IMR-90 (cell line): Measurements from ENCODE around the gene FOXD4L1. TPM values are rescaled to one million over a fixed set of nuclear protein-coding genes. Genes with fewer than 3 reads are reported as not detected.
"Not testable (repeated sequence)": the region's sequence is repeated elsewhere in the genome, so short reads cannot be mapped to it uniquely, and the experiment has no call there.

Experiments used
- ATAC-seq: fragments of 200-7000 bp; cut with Tn5 transposase; 2 replicates; pipeline ENCODE4 v1.9.1; 2020; ENCODE audit warnings: low read depth, mild to moderate bottlenecking, moderate library complexity
- BruUV-seq: library from RNA; stranded (reverse); fragments of 400-500 nt; replicated peaks from 2 replicates; lab custom pipeline; 2021; lab: Mats Ljungman, UMichigan
- CTCF ChIA-PET: fragments of 300-600 bp; formaldehyde crosslinking; extraction: SDS; loops from one replicate; lab custom pipeline; 2021; ENCODE audit warnings: antibody characterized with exemption; lab: Yijun Ruan, JAX
- POLR2A ChIA-PET: fragments of 300-600 bp; sonication (Branson Sonifier 250); formaldehyde crosslinking; loops from one replicate; lab custom pipeline; 2022; ENCODE audit warnings: antibody characterized with exemption; ENCODE audit not compliant: unreplicated experiment; lab: Charles Lee
- DNase-seq: peaks from one replicate; pipeline ENCODE4 v3.0.0; 2013
- H2AFZ ChIP-seq: replicated peaks from 2 replicates; pipeline ENCODE3; 2013; ENCODE audit warnings: low read length, mild to moderate bottlenecking; ENCODE audit not compliant: poor library complexity
- H2AK5ac ChIP-seq: 2 replicates; pipeline ENCODE4 v1.6.1; 2013; ENCODE audit warnings: low read depth, low read length, inconsistent platforms
- H2AK9ac ChIP-seq: replicated peaks from 2 replicates; pipeline ENCODE3; 2013; ENCODE audit warnings: mild to moderate bottlenecking, low read depth, low read length, moderate library complexity; ENCODE audit not compliant: poor library complexity
- H2BK120ac ChIP-seq: 2 replicates; pipeline ENCODE4 v1.6.1; 2013; ENCODE audit warnings: low read depth, low read length, inconsistent platforms
- H2BK15ac ChIP-seq: 3 replicates; pipeline ENCODE4 v1.6.1; 2013; ENCODE audit warnings: low read depth, low read length, inconsistent platforms
- H2BK20ac ChIP-seq: 2 replicates; pipeline ENCODE4 v1.6.1; 2013; ENCODE audit warnings: low read depth, mild to moderate bottlenecking, inconsistent platforms, low read length, moderate library complexity
- H2BK5ac ChIP-seq: 2 replicates; pipeline ENCODE4 v1.6.1; 2013; ENCODE audit warnings: mild to moderate bottlenecking, low read depth, low read length, inconsistent platforms; ENCODE audit not compliant: poor library complexity, severe bottlenecking
- H3K14ac ChIP-seq: replicated peaks from 2 replicates; pipeline ENCODE4 v1.6.1; 2013; ENCODE audit warnings: low read depth, low read length, inconsistent platforms
- H3K18ac ChIP-seq: 2 replicates; pipeline ENCODE4 v1.6.1; 2013; ENCODE audit warnings: low read depth, low read length, control low read depth
- H3K23ac ChIP-seq: 2 replicates; pipeline ENCODE4 v1.6.1; 2013; ENCODE audit warnings: low read depth, low read length, inconsistent platforms
- H3K27ac ChIP-seq: 2 replicates; pipeline ENCODE4 v1.5.1; 2013; ENCODE audit warnings: mild to moderate bottlenecking, control low read depth, low read length; ENCODE audit not compliant: insufficient read depth
- H3K27me3 ChIP-seq: 2 replicates; pipeline ENCODE4 v1.6.1; 2013; ENCODE audit warnings: low read length; ENCODE audit not compliant: control insufficient read depth, insufficient read depth
- H3K36me3 ChIP-seq: 2 replicates; pipeline ENCODE4 v1.6.1; 2013; ENCODE audit warnings: low read length, mixed read lengths; ENCODE audit not compliant: control insufficient read depth, insufficient read depth
- H3K4ac ChIP-seq: 2 replicates; pipeline ENCODE4 v1.6.1; 2013; ENCODE audit warnings: low read depth, low read length, inconsistent platforms
- H3K4me1 ChIP-seq: 2 replicates; pipeline ENCODE4 v1.6.1; 2013; ENCODE audit warnings: low read length, mixed read lengths; ENCODE audit not compliant: control insufficient read depth, insufficient read depth
- H3K4me2 ChIP-seq: 2 replicates; pipeline ENCODE4 v1.6.1; 2013; ENCODE audit warnings: low read depth, mild to moderate bottlenecking, control low read depth, low read length, moderate library complexity
- H3K4me3 ChIP-seq: 2 replicates; pipeline ENCODE4 v1.5.1; 2013; ENCODE audit warnings: low read depth, mild to moderate bottlenecking, control low read depth, low read length, moderate library complexity; ENCODE audit not compliant: insufficient read depth
- H3K56ac ChIP-seq: 2 replicates; pipeline ENCODE4 v1.6.1; 2013; ENCODE audit warnings: low read length, inconsistent platforms; ENCODE audit not compliant: insufficient read depth; ENCODE audit errors: extremely low read depth
- H3K79me1 ChIP-seq, 2 experiments: 2 replicates each; pipeline ENCODE4 v1.6.1; 2013; ENCODE audit warnings: low read length in 2 of 2, inconsistent platforms in 1 of 2, low read depth in 1 of 2
- H3K9ac ChIP-seq: 2 replicates; pipeline ENCODE4 v1.6.1; 2013; ENCODE audit warnings: low read depth, low read length, control low read depth
- H3K9me1 ChIP-seq: 2 replicates; pipeline ENCODE4 v1.6.1; 2013; ENCODE audit warnings: low read length, inconsistent platforms; ENCODE audit not compliant: insufficient read depth
- H3K9me3 ChIP-seq: 2 replicates; pipeline ENCODE4 v1.6.1; 2013; ENCODE audit warnings: low read length; ENCODE audit not compliant: control insufficient read depth, insufficient read depth
- H4K20me1 ChIP-seq: 2 replicates; pipeline ENCODE4 v1.6.1; 2013; ENCODE audit warnings: low read length, inconsistent platforms; ENCODE audit not compliant: insufficient read depth
- H4K5ac ChIP-seq: 2 replicates; pipeline ENCODE4 v1.6.1; 2013; ENCODE audit warnings: mild to moderate bottlenecking, low read depth, low read length, control low read depth
- H4K8ac ChIP-seq, 2 experiments: 2 replicates each; pipeline ENCODE4 v1.6.1; 2013; ENCODE audit warnings: low read depth in 2 of 2, low read length in 2 of 2, control low read depth in 1 of 2, inconsistent platforms in 1 of 2
- H4K91ac ChIP-seq: 2 replicates; pipeline ENCODE4 v1.6.1; 2013; ENCODE audit warnings: low read depth, low read length, inconsistent platforms; ENCODE audit not compliant: insufficient read depth
- WGBS, 2 experiments: methylation state at CpG; one replicate each; pipeline versions ENCODE4 v1.1.5 to v1.1.7; 2013; ENCODE audit warnings: missing lambda C conversion rate in 2 of 2; ENCODE audit not compliant: insufficient read length in 1 of 2; ENCODE audit errors: extremely low coverage in 2 of 2; 5-methylcytosine and 5-hydroxymethylcytosine counted together
- dilution Hi-C: fragments of 300-500 bp; cut with HindIII; formaldehyde crosslinking; loops from one replicate; pipeline ENCODE4 v1.14.3; 2018; ENCODE audit warnings: low sequenced_read_pairs; ENCODE audit not compliant: unreplicated experiment
- in situ Hi-C: fragments of 300-500 bp; cut with MboI; formaldehyde crosslinking; loops from 3 replicates; pipeline ENCODE4 v1.14.3; 2019; ENCODE audit warnings: low sequenced_read_pairs, inconsistent platforms, mixed read lengths
- intact Hi-C: fragments of 100-400 bp; cut with micrococcal nuclease; formaldehyde crosslinking; loops from 2 replicates; pipeline ENCODE4 v1.10.0; 2022
- polyA plus RNA-seq, 3 experiments: library from polyadenylated mRNA; depleted of rRNA; stranded (reverse); fragments of >200 nt; gene quantifications; 2 replicates each; pipeline ENCODE4 v1.2.3, GENCODE V29; 2012; ENCODE audit warnings: low replicate concordance in 1 of 3
- total RNA-seq: library from RNA; depleted of rRNA; stranded (reverse); fragments of >200 nt; gene quantifications from 2 replicates; pipeline ENCODE4 v1.2.3, GENCODE V29; 2012

The FOXD4L1 gene
- total and polyA plus RNA-seq, 2 of the 4 experiments (the other 2 are of a cell fraction), result not detected

GRCh38 chr2:113507394-113508140 is 9.1 kb downstream of the FOXD4L1 start:
- BruUV-seq, H4K20me1 ChIP-seq, H3K18ac ChIP-seq, H3K4me1 ChIP-seq, H2BK5ac ChIP-seq, H2AFZ ChIP-seq, H4K8ac ChIP-seq, H2BK20ac ChIP-seq, H3K4me2 ChIP-seq, H3K23ac ChIP-seq, CTCF ChIA-PET, H2BK120ac ChIP-seq, H3K9ac ChIP-seq, H3K27ac ChIP-seq, H4K5ac ChIP-seq, H2AK9ac ChIP-seq, H2AK5ac ChIP-seq, DNase-seq, H3K56ac ChIP-seq, H3K9me3 ChIP-seq, in situ Hi-C loops, H3K4ac ChIP-seq, H3K14ac ChIP-seq, H2BK15ac ChIP-seq, H3K4me3 ChIP-seq, H3K9me1 ChIP-seq, POLR2A ChIA-PET, H3K79me1 ChIP-seq, H3K36me3 ChIP-seq, dilution Hi-C loops, H4K91ac ChIP-seq, intact Hi-C loops: not testable (repeated sequence)
- peaks cover 23% of the 10 kb centered on the region for H3K27me3 ChIP-seq
- WGBS, 2 experiments, result 5% methylated on average over 3 of the region's 14 CpGs; no CpG with 5 or more reads in 1 of the 2 experiments
- ATAC-seq, result peak; percentile 21; the same call in 1 of the 2 replicates

DNA sequence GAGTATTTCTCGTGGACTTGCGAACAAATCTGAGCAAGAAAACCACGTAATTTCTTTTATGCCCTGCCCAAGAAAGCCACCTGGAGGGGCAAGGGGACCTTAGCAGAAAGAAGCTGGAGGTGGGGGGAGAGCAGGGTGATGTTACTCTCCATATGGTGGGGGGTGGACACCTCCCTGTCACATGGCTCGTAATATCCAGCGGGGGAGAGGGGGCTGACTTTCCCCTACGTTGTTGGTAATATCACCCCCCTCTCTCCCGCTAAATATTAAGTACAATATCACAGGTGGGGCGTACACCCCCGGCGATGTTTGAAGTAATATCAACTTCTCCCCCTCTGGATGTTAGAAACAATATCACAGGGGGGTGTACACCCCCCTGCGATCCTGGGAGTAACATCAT is 9.7 kb downstream of the FOXD4L1 start:
- DNase-seq, dilution Hi-C loops, H3K27ac ChIP-seq, POLR2A ChIA-PET, H3K14ac ChIP-seq, H3K4me3 ChIP-seq, H4K20me1 ChIP-seq, H3K23ac ChIP-seq, H3K36me3 ChIP-seq, H4K5ac ChIP-seq, CTCF ChIA-PET, H3K4ac ChIP-seq, H3K56ac ChIP-seq, H4K8ac ChIP-seq, H3K18ac ChIP-seq, H3K9me1 ChIP-seq, H2BK120ac ChIP-seq, H2BK5ac ChIP-seq, H3K4me2 ChIP-seq, in situ Hi-C loops, H3K9ac ChIP-seq, H2AK5ac ChIP-seq, H3K4me1 ChIP-seq, H4K91ac ChIP-seq, H2AK9ac ChIP-seq, H2BK20ac ChIP-seq, ATAC-seq, H2BK15ac ChIP-seq, intact Hi-C loops, H3K79me1 ChIP-seq, BruUV-seq, H2AFZ ChIP-seq, H3K9me3 ChIP-seq: not testable (repeated sequence)
- WGBS, 2 experiments, result no CpG with 5 or more reads among the region's 11 CpGs
- peaks cover 18% of the 10 kb centered on the region for H3K27me3 ChIP-seq
